HL-60 (cell line): ENCODE results near the gene MUC3A.
"Not testable (repeated sequence)": the region's sequence is repeated elsewhere in the genome, so short reads cannot be mapped to it uniquely, and the experiment has no call there.

Experiments
- CTCF ChIP-seq: IDR thresholded peaks from one replicate; pipeline ENCODE4 v1.5.1; 2011; ENCODE audit warnings: low read length, control low read depth, inconsistent platforms; ENCODE audit not compliant: insufficient read depth
- POLR2AphosphoS5 ChIP-seq: IDR thresholded peaks from 2 replicates; pipeline ENCODE4 v1.6.1; 2012; ENCODE audit warnings: low read depth

- not testable (repeated sequence) for TF ChIP-seq CTCF, POLR2AphosphoS5
Observed at GRCh38 chr7:100999334-100999733, 50.0 kb downstream of the MUC3A start.
